ENCODE measurements around the gene MTHFSD. TPM values are rescaled to one million over a fixed set of nuclear protein-coding genes. Genes with fewer than 3 reads are reported as not detected.

The MTHFSD gene
- total RNA-seq, 1 donor from 2014 or later, result 20.2 TPM

GRCh38 chr16:86540894-86541293, 14.1 kb downstream of the MTHFSD start:
- H3K27ac Mint-ChIP-seq, result no peak overlapping the region
- peaks cover 6% of the 10 kb centered on the region for H3K36me3 Mint-ChIP-seq
- H3K9me3 Mint-ChIP-seq, result no peaks in the 10 kb centered on the region
- DNase-seq (ENCODE audit: extremely low spot score, unreplicated experiment), result no peak
- TF ChIP-seq CTCF (conservative IDR thresholded peaks at IDR 0.05), result no peak
- no peaks in the 10 kb centered on the region for H3K27me3 Mint-ChIP-seq
- H3K4me1 Mint-ChIP-seq (ENCODE audit: unreplicated experiment), result no peaks in the 10 kb centered on the region
- no peak overlapping the region for H3K4me3 Mint-ChIP-seq

- no peak for DNase-seq (ENCODE audit: extremely low spot score, unreplicated experiment)
- Mint-ChIP-seq H3K9me3 (no peaks in the 10 kb centered on the region), H3K27ac (no peak overlapping the region), H3K4me1 (ENCODE audit: unreplicated experiment) (no peaks in the 10 kb centered on the region), H3K36me3 (no peaks in the 10 kb centered on the region), H3K27me3 (no peaks in the 10 kb centered on the region), H3K4me3 (no peak overlapping the region)
- TF ChIP-seq CTCF (conservative IDR thresholded peaks at IDR 0.05), result no peak
Measured at GRCh38 chr16:86538196-86538780, 16.7 kb downstream of the MTHFSD start.

- no peaks in the 10 kb centered on the region for H3K36me3 Mint-ChIP-seq
- H3K27me3 Mint-ChIP-seq, result no peaks in the 10 kb centered on the region
- no peak overlapping the region for H3K27ac Mint-ChIP-seq
- no peaks in the 10 kb centered on the region for H3K4me1 Mint-ChIP-seq (ENCODE audit: unreplicated experiment)
- no peaks in the 10 kb centered on the region for H3K9me3 Mint-ChIP-seq
- no peak for DNase-seq (ENCODE audit: extremely low spot score, unreplicated experiment)
- TF ChIP-seq CTCF (conservative IDR thresholded peaks at IDR 0.05), result no peak
- no peak overlapping the region for H3K4me3 Mint-ChIP-seq
Measured at GRCh38 chr16:86537486-86537885, 17.5 kb downstream of the MTHFSD start.

- Mint-ChIP-seq H3K27ac (no peak overlapping the region), H3K36me3 (no peaks in the 10 kb centered on the region), H3K4me1 (ENCODE audit: unreplicated experiment) (no peaks in the 10 kb centered on the region), H3K4me3 (no peak overlapping the region), H3K9me3 (no peaks in the 10 kb centered on the region), H3K27me3 (no peaks in the 10 kb centered on the region)
- TF ChIP-seq CTCF (conservative IDR thresholded peaks at IDR 0.05), result no peak
- DNase-seq (ENCODE audit: extremely low spot score, unreplicated experiment), result no peak
Measured at GRCh38 chr16:86536621-86537020, 18.4 kb downstream of the MTHFSD start.

GRCh38 chr16:86534779-86535615, 20.0 kb downstream of the MTHFSD start:
- Mint-ChIP-seq H3K27ac (no peak overlapping the region), H3K27me3 (peaks cover under 1% of the 10 kb centered on the region), H3K36me3 (no peaks in the 10 kb centered on the region), H3K4me3 (no peak overlapping the region), H3K4me1 (ENCODE audit: unreplicated experiment) (no peaks in the 10 kb centered on the region), H3K9me3 (no peaks in the 10 kb centered on the region)
- no peak for TF ChIP-seq CTCF (conservative IDR thresholded peaks at IDR 0.05)
- DNase-seq (ENCODE audit: extremely low spot score, unreplicated experiment), result no peak

All from type B pancreatic cell (in vitro differentiated cells).